Stomach (tissue), 4 donors: Measurements from ENCODE around the gene CNTN4.

Experiments used
- EP300 ChIP-seq: sonication (generic); formaldehyde crosslinking; IDR thresholded peaks from one replicate; pipeline ENCODE4 v1.6.1; 2017; ENCODE audit warnings: antibody characterized with exemption
- POLR2A ChIP-seq, 4 donors: fragments of 450-650 bp; IDR thresholded peaks; one replicate each; pipeline ENCODE4 v1.6.1; 2016; ENCODE audit warnings: antibody characterized with exemption in 4 of 4, control low read depth in 2 of 4, mild to moderate bottlenecking in 1 of 4, moderate library complexity in 1 of 4
- POLR2AphosphoS5 ChIP-seq, 3 donors: sonication (generic); formaldehyde crosslinking; IDR thresholded peaks; one replicate each; pipeline ENCODE4 v1.6.1; 2016; ENCODE audit warnings: antibody characterized with exemption in 3 of 3
- TF ChIP-seq, protein P1 (sequence below), 7 experiments: fragments of 450-650 bp in 4 of 7; fragments of 200-600 bp in 3 of 7; sonication (generic) in 3 of 7; IDR thresholded peaks; one replicate each; pipeline ENCODE4 v1.5.1; 2016 to 2019; ENCODE audit warnings: antibody characterized with exemption in 7 of 7, control low read depth in 2 of 7, mild to moderate bottlenecking in 1 of 7

DNA sequence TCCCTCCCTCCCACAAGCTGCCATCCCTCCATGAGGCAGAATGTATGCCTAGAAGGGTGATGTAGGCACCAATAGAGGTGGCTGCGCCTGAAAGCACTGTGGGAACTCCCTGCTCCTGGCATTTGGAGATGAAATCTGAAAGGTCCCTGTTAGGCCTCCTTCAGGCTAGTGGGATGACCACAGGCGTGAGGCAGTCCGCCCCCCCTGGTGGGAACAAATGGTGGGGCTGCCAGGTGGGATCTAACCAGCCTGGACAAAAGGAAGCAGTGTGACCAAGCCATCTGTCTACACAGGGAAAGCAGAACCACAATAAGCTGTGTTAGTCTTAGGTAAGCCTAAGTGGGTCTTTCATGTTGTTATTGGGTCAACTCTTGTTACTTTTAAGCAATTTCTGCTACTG, 986.2 kb downstream of the CNTN4 start:
- TF ChIP-seq, protein P1, sequence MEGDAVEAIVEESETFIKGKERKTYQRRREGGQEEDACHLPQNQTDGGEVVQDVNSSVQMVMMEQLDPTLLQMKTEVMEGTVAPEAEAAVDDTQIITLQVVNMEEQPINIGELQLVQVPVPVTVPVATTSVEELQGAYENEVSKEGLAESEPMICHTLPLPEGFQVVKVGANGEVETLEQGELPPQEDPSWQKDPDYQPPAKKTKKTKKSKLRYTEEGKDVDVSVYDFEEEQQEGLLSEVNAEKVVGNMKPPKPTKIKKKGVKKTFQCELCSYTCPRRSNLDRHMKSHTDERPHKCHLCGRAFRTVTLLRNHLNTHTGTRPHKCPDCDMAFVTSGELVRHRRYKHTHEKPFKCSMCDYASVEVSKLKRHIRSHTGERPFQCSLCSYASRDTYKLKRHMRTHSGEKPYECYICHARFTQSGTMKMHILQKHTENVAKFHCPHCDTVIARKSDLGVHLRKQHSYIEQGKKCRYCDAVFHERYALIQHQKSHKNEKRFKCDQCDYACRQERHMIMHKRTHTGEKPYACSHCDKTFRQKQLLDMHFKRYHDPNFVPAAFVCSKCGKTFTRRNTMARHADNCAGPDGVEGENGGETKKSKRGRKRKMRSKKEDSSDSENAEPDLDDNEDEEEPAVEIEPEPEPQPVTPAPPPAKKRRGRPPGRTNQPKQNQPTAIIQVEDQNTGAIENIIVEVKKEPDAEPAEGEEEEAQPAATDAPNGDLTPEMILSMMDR (IDR thresholded peaks at IDR 0.05): no peak
- no peak for TF ChIP-seq POLR2A (IDR thresholded peaks at IDR 0.05)
- TF ChIP-seq POLR2AphosphoS5 (IDR thresholded peaks at IDR 0.05): no peak
- TF ChIP-seq EP300: no peak
